ENCODE results near the gene XPA. TPM values are rescaled to one million over a fixed set of nuclear protein-coding genes. Genes with fewer than 3 reads are reported as not detected.

The XPA gene
- total RNA-seq, 1 experiment from 2014 or later = 11.4 TPM

- DNase-seq (ENCODE audit: low spot score) = no peak
- in situ Hi-C loops (cut with HindIII; ENCODE audit: low sequenced_read_pairs) = no loop called here
These were observed 30.0 kb downstream of the XPA start for GRCh38 chr9:97666907-97667686.

GRCh38 chr9:97665742-97666141, 31.4 kb downstream of the XPA start:
- no peak for DNase-seq (ENCODE audit: low spot score)
- in situ Hi-C loops (cut with HindIII; ENCODE audit: low sequenced_read_pairs) = no loop called here

GRCh38 chr9:97660847-97661246, 36.3 kb downstream of the XPA start:
- in situ Hi-C loops (cut with HindIII; ENCODE audit: low sequenced_read_pairs) = no loop called here
- DNase-seq (ENCODE audit: low spot score) = no peak

GRCh38 chr9:97660340-97660739, 36.8 kb downstream of the XPA start:
- no peak for DNase-seq (ENCODE audit: low spot score)
- in situ Hi-C loops (cut with HindIII; ENCODE audit: low sequenced_read_pairs) = no loop called here

- no peak for DNase-seq (ENCODE audit: low spot score)
- in situ Hi-C loops (cut with HindIII; ENCODE audit: low sequenced_read_pairs) = no loop called here
These were observed 37.4 kb downstream of the XPA start for GRCh38 chr9:97659771-97660170.

- in situ Hi-C loops (cut with HindIII; ENCODE audit: low sequenced_read_pairs) = no loop called here
- DNase-seq (ENCODE audit: low spot score) = no peak
These were observed 38.4 kb downstream of the XPA start for GRCh38 chr9:97658707-97659106.

- in situ Hi-C loops (cut with HindIII; ENCODE audit: low sequenced_read_pairs) = no loop called here
- DNase-seq (ENCODE audit: low spot score) = no peak
These were observed 45.5 kb downstream of the XPA start for GRCh38 chr9:97651646-97652045.

GRCh38 chr9:97647996-97648395, 49.1 kb downstream of the XPA start:
- no peak for DNase-seq (ENCODE audit: low spot score)
- in situ Hi-C loops (cut with HindIII; ENCODE audit: low sequenced_read_pairs) = no loop called here

GRCh38 chr9:97645720-97646119, 51.4 kb downstream of the XPA start:
- DNase-seq (ENCODE audit: low spot score) = no peak
- in situ Hi-C loops (cut with HindIII; ENCODE audit: low sequenced_read_pairs) = no loop called here

GRCh38 chr9:97640325-97640724, 56.8 kb downstream of the XPA start:
- in situ Hi-C loops (cut with HindIII; ENCODE audit: low sequenced_read_pairs) = no loop called here
- DNase-seq (ENCODE audit: low spot score) = no peak

GRCh38 chr9:97638666-97639065, 58.5 kb downstream of the XPA start:
- in situ Hi-C loops (cut with HindIII; ENCODE audit: low sequenced_read_pairs) = no loop called here
- DNase-seq (ENCODE audit: low spot score) = no peak

- DNase-seq (ENCODE audit: low spot score) = no peak
- in situ Hi-C loops (cut with HindIII; ENCODE audit: low sequenced_read_pairs) = no loop called here
These were observed 60.2 kb downstream of the XPA start for GRCh38 chr9:97636903-97637302.

- no peak for DNase-seq (ENCODE audit: low spot score)
- in situ Hi-C loops (cut with HindIII; ENCODE audit: low sequenced_read_pairs) = no loop called here
These were observed 62.1 kb downstream of the XPA start for GRCh38 chr9:97635026-97635425.

GRCh38 chr9:97633859-97634490, 63.2 kb downstream of the XPA start:
- in situ Hi-C loops (cut with HindIII; ENCODE audit: low sequenced_read_pairs) = no loop called here
- DNase-seq (ENCODE audit: low spot score) = no peak

GRCh38 chr9:97632985-97633858, 63.9 kb downstream of the XPA start, which contains the start of the genes NCBP1 and TSTD2:
NCBP1 (plus strand) TSS chr9:97633821; CDS start chr9:97633882, 61 bp downstream.
TSTD2 (minus strand) TSS chr9:97633368; CDS start chr9:97627562, 5,806 bp downstream.
- in situ Hi-C loops (cut with HindIII; ENCODE audit: low sequenced_read_pairs) = no loop called here
- peak; percentile 98 for DNase-seq (ENCODE audit: low spot score)

- peak; percentile 70 for DNase-seq (ENCODE audit: low spot score)
- in situ Hi-C loops (cut with HindIII; ENCODE audit: low sequenced_read_pairs) = no loop called here
These were observed 64.7 kb downstream of the XPA start for GRCh38 chr9:97632248-97632984.

GRCh38 chr9:97630591-97630990, 66.5 kb downstream of the XPA start:
- no peak for DNase-seq (ENCODE audit: low spot score)
- in situ Hi-C loops (cut with HindIII; ENCODE audit: low sequenced_read_pairs) = no loop called here

GRCh38 chr9:97629156-97629555, 68.0 kb downstream of the XPA start:
- in situ Hi-C loops (cut with HindIII; ENCODE audit: low sequenced_read_pairs) = no loop called here
- DNase-seq (ENCODE audit: low spot score) = no peak

- no peak for DNase-seq (ENCODE audit: low spot score)
These were observed 68.5 kb downstream of the XPA start for GRCh38 chr9:97628668-97629067.

More at GRCh38 chr9:97628668-97629067, 68.5 kb downstream of the XPA start:
- in situ Hi-C loops (cut with HindIII; ENCODE audit: low sequenced_read_pairs) = no loop called here

All from G401 (cell line).